H1 (cell line): ENCODE data around the gene RNF144A. TPM values are rescaled to one million over a fixed set of nuclear protein-coding genes. Genes with fewer than 3 reads are reported as not detected.

Experiments
- CTCF ChIA-PET: fragments of 300-600 bp; sonication (Branson Sonifier 250); formaldehyde crosslinking; loops from one replicate; lab custom pipeline; 2021; ENCODE audit not compliant: partially characterized antibody; lab: Charles Lee
- POLR2A ChIA-PET: fragments of 300-600 bp; sonication (Branson Sonifier 250); formaldehyde crosslinking; loops from one replicate; lab custom pipeline; 2021; ENCODE audit warnings: inconsistent platforms; ENCODE audit not compliant: partially characterized antibody; lab: Charles Lee
- DNase-seq, 2 experiments: peaks; one replicate each; pipeline versions ENCODE4 v3.0.0 to v3.0.0-alpha.2; 2010 to 2022; ENCODE audit warnings: low spot score in 2 of 2, low read depth in 1 of 2, mixed read lengths in 1 of 2
- FAIRE-seq: peaks from 2 replicates; lab custom pipeline; 2011; peaks lifted over from hg19 to GRCh38; lab: Jason Lieb, UNC
- H2AFZ ChIP-seq: 2 replicates; pipeline ENCODE4 v1.8.1; 2012; ENCODE audit warnings: low read length, inconsistent platforms
- H2AK5ac ChIP-seq: 2 replicates; pipeline ENCODE4 v1.6.1; 2013; ENCODE audit warnings: low read depth, low read length
- H2BK120ac ChIP-seq: replicated peaks from 2 replicates; pipeline ENCODE3; 2013; ENCODE audit warnings: low read depth, low read length, inconsistent platforms
- H2BK12ac ChIP-seq: 2 replicates; pipeline ENCODE4 v1.6.1; 2013; ENCODE audit warnings: low read depth, low read length
- H2BK15ac ChIP-seq: 2 replicates; pipeline ENCODE4 v1.6.1; 2013; ENCODE audit warnings: low read length
- H2BK20ac ChIP-seq: 2 replicates; pipeline ENCODE4 v1.6.1; 2013; ENCODE audit warnings: low read length
- H2BK5ac ChIP-seq: 2 replicates; pipeline ENCODE4 v1.6.1; 2013; ENCODE audit warnings: low read depth, low read length
- H3K14ac ChIP-seq: 2 replicates; pipeline ENCODE4 v1.6.1; 2013; ENCODE audit warnings: inconsistent platforms; ENCODE audit not compliant: insufficient read length
- H3K18ac ChIP-seq: 2 replicates; pipeline ENCODE4 v1.6.1; 2013; ENCODE audit warnings: low read length; ENCODE audit errors: extremely low read depth
- H3K23ac ChIP-seq: 2 replicates; pipeline ENCODE4 v1.6.1; 2013; ENCODE audit warnings: inconsistent platforms; ENCODE audit not compliant: insufficient read length
- H3K23me2 ChIP-seq: 2 replicates; pipeline ENCODE4 v1.6.1; 2013; ENCODE audit warnings: low read depth, low read length
- H3K27ac ChIP-seq: 2 replicates; pipeline ENCODE4 v1.6.1; 2011; ENCODE audit warnings: low read depth, low read length, inconsistent platforms
- H3K27me3 ChIP-seq, 4 experiments: replicated peaks in 1 of 4; 1 replicate in 1 of 4; 2 replicates in 3 of 4; pipeline versions ENCODE4 v1.6.1 to v1.8.1; 2011 to 2013; ENCODE audit warnings: low read length in 3 of 4, mild to moderate bottlenecking in 3 of 4, inconsistent platforms in 2 of 4, mixed read lengths in 2 of 4, moderate library complexity in 1 of 4; ENCODE audit not compliant: control insufficient read depth in 3 of 4, insufficient read depth in 3 of 4; ENCODE audit errors: extremely low read depth in 1 of 4
- H3K36me3 ChIP-seq, 4 experiments: 2 replicates each; pipeline versions ENCODE4 v1.6.1 to v1.8.1; 2011 to 2013; ENCODE audit warnings: mild to moderate bottlenecking in 4 of 4, low read length in 3 of 4, moderate library complexity in 2 of 4, control low read depth in 1 of 4, inconsistent platforms in 1 of 4; ENCODE audit not compliant: insufficient read depth in 4 of 4, control insufficient read depth in 2 of 4
- H3K4ac ChIP-seq: replicated peaks from 2 replicates; pipeline ENCODE3; 2013; ENCODE audit warnings: low read length, low read depth, mixed read lengths, inconsistent platforms; ENCODE audit not compliant: insufficient read length
- H3K4me1 ChIP-seq, 4 experiments: replicated peaks in 1 of 4; 1 replicate in 1 of 4; 2 replicates in 3 of 4; pipeline versions ENCODE4 v1.6.1 to v1.8.1; 2011 to 2013; ENCODE audit warnings: low read length in 3 of 4, inconsistent platforms in 2 of 4, mixed read lengths in 1 of 4; ENCODE audit not compliant: insufficient read depth in 4 of 4, control insufficient read depth in 3 of 4
- H3K4me2 ChIP-seq, 2 experiments: 2 replicates each; pipeline versions ENCODE4 v1.6.1 to v1.8.1; 2011 to 2013; ENCODE audit warnings: low read depth in 2 of 2, low read length in 2 of 2, control low read depth in 1 of 2, inconsistent platforms in 1 of 2, mild to moderate bottlenecking in 1 of 2; ENCODE audit not compliant: insufficient read depth in 1 of 2
- H3K4me3 ChIP-seq, 4 experiments: fragments of 200-600, 300-600 bp in 1 of 4; sonication (generic), shearing (Covaris generic), sonication (Bioruptor Twin) in 1 of 4; 2 replicates each; pipeline versions ENCODE4 v1.5.1 to v1.8.1; 2011 to 2016; ENCODE audit warnings: low read length in 4 of 4, low read depth in 3 of 4, control low read depth in 2 of 4, inconsistent platforms in 2 of 4, mild to moderate bottlenecking in 2 of 4, mixed read lengths in 1 of 4, moderate library complexity in 1 of 4; ENCODE audit not compliant: insufficient read depth in 2 of 4; ENCODE audit errors: extremely low read depth in 1 of 4
- H3K56ac ChIP-seq: replicated peaks from 2 replicates; pipeline ENCODE3; 2013; ENCODE audit warnings: low read depth, mild to moderate bottlenecking, mixed read lengths, low read length, inconsistent platforms; ENCODE audit not compliant: insufficient read length
- H3K79me1 ChIP-seq: 2 replicates; pipeline ENCODE4 v1.6.1; 2013; ENCODE audit warnings: low read depth, low read length, control low read depth
- H3K79me2 ChIP-seq, 2 experiments: 2 replicates each; pipeline versions ENCODE4 v1.6.1 to v1.8.1; 2012 to 2013; ENCODE audit warnings: low read length in 2 of 2, mild to moderate bottlenecking in 2 of 2, inconsistent platforms in 1 of 2; ENCODE audit not compliant: insufficient read depth in 2 of 2, control insufficient read depth in 1 of 2
- H3K9ac ChIP-seq, 4 experiments: replicated peaks in 1 of 4; 1 replicate in 1 of 4; 2 replicates in 3 of 4; pipeline versions ENCODE4 v1.6.1 to v1.8.1; 2011 to 2013; ENCODE audit warnings: low read depth in 3 of 4, low read length in 3 of 4, control low read depth in 2 of 4, mild to moderate bottlenecking in 2 of 4, moderate library complexity in 2 of 4, inconsistent platforms in 1 of 4; ENCODE audit errors: extremely low read depth in 1 of 4
- H3K9me3 ChIP-seq, 2 experiments: 2 replicates each; pipeline versions ENCODE4 v1.6.1 to v1.8.1; 2012 to 2013; ENCODE audit warnings: mild to moderate bottlenecking in 2 of 2, moderate library complexity in 2 of 2, control low read depth in 1 of 2, inconsistent platforms in 1 of 2, low read depth in 1 of 2, low read length in 1 of 2, mixed read lengths in 1 of 2; ENCODE audit not compliant: insufficient read depth in 2 of 2
- H4K20me1 ChIP-seq, 2 experiments: replicated peaks in 1 of 2; 2 replicates each; pipeline versions ENCODE3 to v1.8.1; 2011 to 2013; ENCODE audit warnings: inconsistent platforms in 2 of 2, low read length in 2 of 2, mild to moderate bottlenecking in 1 of 2; ENCODE audit not compliant: insufficient read depth in 2 of 2, control insufficient read depth in 1 of 2
- H4K5ac ChIP-seq: 2 replicates; pipeline ENCODE4 v1.6.1; 2013; ENCODE audit warnings: low read length, low read depth, mixed read lengths, inconsistent platforms; ENCODE audit not compliant: insufficient read length
- H4K8ac ChIP-seq: 2 replicates; pipeline ENCODE4 v1.8.0; 2013; ENCODE audit warnings: mild to moderate bottlenecking, moderate library complexity, low read length, inconsistent platforms; ENCODE audit not compliant: insufficient read depth; ENCODE audit errors: extremely low read depth
- H4K91ac ChIP-seq: replicated peaks from 2 replicates; pipeline ENCODE3; 2013; ENCODE audit warnings: low read length, mixed read lengths, inconsistent platforms; ENCODE audit not compliant: insufficient read length
- ASH2L ChIP-seq: fragments of 200-600, 300-600 bp; sonication (generic); IDR thresholded peaks from one replicate; pipeline ENCODE4 v1.7.1; 2017; ENCODE audit warnings: low read length
- BACH1 ChIP-seq: IDR thresholded peaks from 2 replicates; pipeline ENCODE4 v1.6.1; 2012; ENCODE audit warnings: low read length, improper control_type of control experiment
- CBX5 ChIP-seq: fragments of 300-800, 300-1000 bp; sonication (generic); IDR thresholded peaks from 2 replicates; pipeline ENCODE4 v1.7.1; 2016; ENCODE audit warnings: antibody characterized with exemption, low read length, low read depth
- E2F6 ChIP-seq: IDR thresholded peaks from 2 replicates; pipeline ENCODE4 v1.6.1; 2012; ENCODE audit warnings: inconsistent platforms
- FOSL1 ChIP-seq: IDR thresholded peaks from 2 replicates; pipeline ENCODE4 v1.6.1; 2011; ENCODE audit warnings: mild to moderate bottlenecking, low read depth, low read length, moderate library complexity; ENCODE audit not compliant: insufficient read depth
- HDAC2 ChIP-seq, 2 experiments: fragments of 300-600 bp in 1 of 2; sonication (generic) in 1 of 2; IDR thresholded peaks; 2 replicates each; pipeline ENCODE4 v1.6.1; 2011 to 2012; ENCODE audit warnings: low read depth in 2 of 2, low read length in 2 of 2, mild to moderate bottlenecking in 2 of 2, moderate library complexity in 2 of 2, borderline replicate concordance in 1 of 2, inconsistent platforms in 1 of 2
- KDM1A ChIP-seq: fragments of 200-600, 300-600 bp; sonication (generic); IDR thresholded peaks from 2 replicates; pipeline ENCODE4 v1.7.1; 2016; ENCODE audit warnings: mild to moderate bottlenecking, low read length, borderline replicate concordance
- NRF1 ChIP-seq: IDR thresholded peaks from 2 replicates; pipeline ENCODE4 v1.6.1; 2011; ENCODE audit warnings: mild to moderate bottlenecking, low read depth, low read length, improper control_type of control experiment
- POU5F1 ChIP-seq: IDR thresholded peaks from 2 replicates; pipeline ENCODE4 v1.6.1; 2011; ENCODE audit warnings: low read depth, mild to moderate bottlenecking, low read length, moderate library complexity
- RFX5 ChIP-seq: IDR thresholded peaks from 2 replicates; pipeline ENCODE4 v1.6.1; 2011; ENCODE audit warnings: low read depth, low read length, improper control_type of control experiment, borderline replicate concordance
- SAP30 ChIP-seq: fragments of 300-600 bp; sonication (generic); IDR thresholded peaks from 2 replicates; pipeline ENCODE4 v1.7.1; 2012; ENCODE audit warnings: low read length, moderate library complexity, mild to moderate bottlenecking, inconsistent platforms; ENCODE audit not compliant: insufficient read depth, insufficient replicate concordance
- TAF1 ChIP-seq: IDR thresholded peaks from 2 replicates; pipeline ENCODE4 v1.6.1; 2011; ENCODE audit warnings: mild to moderate bottlenecking, low read depth, low read length
- WGBS, 2 experiments: shearing (Covaris generic) in 1 of 2; methylation state at CpG; one replicate each; pipeline versions ENCODE4 v1.1.6 to v1.1.7; 2013 to 2015; ENCODE audit warnings: low lambda C conversion rate in 2 of 2, mixed read lengths in 2 of 2, inconsistent platforms in 1 of 2, low coverage in 1 of 2, missing lambda C conversion rate in 1 of 2; ENCODE audit not compliant: insufficient replicate concordance in 2 of 2, insufficient coverage in 1 of 2, insufficient read length in 1 of 2; ENCODE audit errors: extremely low coverage in 1 of 2, missing lambda C conversion rate in 1 of 2; 5-methylcytosine and 5-hydroxymethylcytosine counted together
- polyA plus RNA-seq, 7 experiments: library from polyadenylated mRNA; depleted of rRNA in 3 of 7; stranded (reverse) in 5 of 7; unstranded in 2 of 7; fragments of >200 nt in 5 of 7; fragments of 200-250 nt in 2 of 7; gene quantifications; 1 replicate in 5 of 7; 2 replicates in 1 of 7; 4 replicates in 1 of 7; pipeline versions ENCODE4 v1.2.1 to v1.2.3, GENCODE V29; 2011 to 2013; ENCODE audit warnings: missing spikeins in 2 of 7, mixed read lengths in 2 of 7
- total RNA-seq: library from RNA; stranded (reverse); fragmentation: NEBNext Ultra II Directional; extraction: Animal tissue kit (Norgen Biotek cat#: 25700); gene quantifications from 2 replicates; pipeline ENCODE4 v1.2.1, GENCODE V29; 2021

Gene RNF144A
- total and polyA plus RNA-seq, 2 of the 8 experiments (the other 6 are each of a cell fraction or from before 2014, with no cell fraction given): 14.0 to 15.0 TPM

- Histone ChIP-seq H2BK5ac (no peak overlapping the region), H2BK120ac (no peak overlapping the region), H2AK5ac (no peak overlapping the region), H3K4me1 (no peaks in the 10 kb centered on the region; a peak in 1 of 7 replicates), H3K4ac (no peak overlapping the region), H4K8ac (peak overlapping the region; percentile 51; the same call in 1 of the 2 replicates), H2BK12ac (no peak overlapping the region), H3K79me1 (no peaks in the 10 kb centered on the region), H4K20me1 (peaks cover 0 to 1% of the 10 kb centered on the region in 2 experiments), H3K23me2 (no peaks in the 10 kb centered on the region), H2BK15ac (no peak overlapping the region), H3K18ac (no peak overlapping the region), H3K27ac (no peak overlapping the region), H3K9ac (no peak overlapping the region), H3K23ac (no peak overlapping the region), H3K79me2 (no peaks in the 10 kb centered on the region), H2AFZ (no peak overlapping the region), H3K14ac (no peak overlapping the region), H2BK20ac (no peak overlapping the region), H3K36me3 (no peaks in the 10 kb centered on the region), H3K4me2 (no peak overlapping the region), H4K5ac (no peak overlapping the region), H3K4me3 (no peak overlapping the region), H4K91ac (no peak overlapping the region), H3K9me3 (peaks cover under 1 to 4% of the 10 kb centered on the region in 2 experiments; a peak in 1 of 4 replicates), H3K56ac (no peak overlapping the region), H3K27me3 (no peaks in the 10 kb centered on the region)
- no peak for DNase-seq
- POLR2A ChIA-PET: no interaction called here
- CTCF ChIA-PET: interaction anchor here (0.7 to 1.3 kb wide), 2 partner anchors 45 to 192 kb away, joined by 3 to 6 read pairs; no protein-coding TSS in a partner anchor
- FAIRE-seq: no peak
- TF ChIP-seq E2F6 (no peak), KDM1A (no peak), CBX5 (no peak), BACH1 (no peak), ASH2L (no peak), FOSL1 (no peak), HDAC2 (IDR thresholded peaks at IDR 0.05; ENCODE audit: borderline replicate concordance in 1 of 2, low read depth in 2 of 2, low read length in 2 of 2) (no peak), TAF1 (no peak), NRF1 (no peak), RFX5 (no peak), SAP30 (no peak), POU5F1 (no peak)
- WGBS, 2 experiments: 92% methylated on average over 16 of the region's 16 CpGs; no CpG with 5 or more reads in 1 of the 2 experiments
Measured at GRCh38 chr2:7089284-7089683, 172.1 kb downstream of the RNF144A start.
